SK-N-SH (cell line): ENCODE data around the gene NPAT.

Source experiments
- CTCF ChIP-seq: fragments of 200-600 bp; sonication (generic); IDR thresholded peaks from 2 replicates; pipeline ENCODE4 v1.6.1; 2017; ENCODE audit warnings: antibody characterized with exemption, mild to moderate bottlenecking, moderate library complexity
- RCOR1 ChIP-seq: fragments of 150-350 bp; IDR thresholded peaks from 2 replicates; pipeline ENCODE4 v1.6.1; 2017; ENCODE audit warnings: antibody characterized with exemption, low read length
- REST ChIP-seq: IDR thresholded peaks from 2 replicates; pipeline ENCODE4 v1.6.1; 2012; ENCODE audit warnings: mild to moderate bottlenecking, low read depth, low read length, moderate library complexity
- TCF12 ChIP-seq: IDR thresholded peaks from 2 replicates; pipeline ENCODE4 v1.4.0; 2012

GRCh38 chr11:108239076-108239475 lies 16.6 kb upstream of the NPAT start:
- TF ChIP-seq CTCF (no peak), REST (no peak), RCOR1 (no peak), TCF12 (no peak)
